ENCODE measurements around the gene GNRH2. TPM values are rescaled to one million over a fixed set of nuclear protein-coding genes. Genes with fewer than 3 reads are reported as not detected.

Gene GNRH2
- total RNA-seq, 4 donors from 2014 or later: 2.3 TPM; not detected in 3

GRCh38 chr20:3032624-3033023, 10.8 kb upstream of the GNRH2 start:
- no peaks in the 10 kb centered on the region for H3K9me3 ChIP-seq
- no peak overlapping the region for H3K27ac ChIP-seq
- intact Hi-C loops (cut with DNase I; ENCODE audit: low total_unique reads): no loop called here
- no peak for DNase-seq
- H3K4me1 ChIP-seq: no peaks in the 10 kb centered on the region
- no peak for TF ChIP-seq CTCF (IDR thresholded peaks at IDR 0.05)
- no peak for TF ChIP-seq POLR2A (IDR thresholded peaks at IDR 0.05)
- H3K4me3 ChIP-seq: no peak overlapping the region
- H3K36me3 ChIP-seq: no peaks in the 10 kb centered on the region
- no peaks in the 10 kb centered on the region for H3K27me3 ChIP-seq

- Histone ChIP-seq H3K27ac (no peak overlapping the region), H3K36me3 (no peaks in the 10 kb centered on the region), H3K4me3 (no peak overlapping the region), H3K9me3 (no peaks in the 10 kb centered on the region), H3K27me3 (no peaks in the 10 kb centered on the region), H3K4me1 (no peaks in the 10 kb centered on the region)
- DNase-seq: no peak
- intact Hi-C loops (cut with DNase I; ENCODE audit: low total_unique reads): no loop called here
- TF ChIP-seq POLR2A (IDR thresholded peaks at IDR 0.05) (no peak), CTCF (IDR thresholded peaks at IDR 0.05) (no peak)
Observed at GRCh38 chr20:3037654-3038053, 5.8 kb upstream of the GNRH2 start.

DNA sequence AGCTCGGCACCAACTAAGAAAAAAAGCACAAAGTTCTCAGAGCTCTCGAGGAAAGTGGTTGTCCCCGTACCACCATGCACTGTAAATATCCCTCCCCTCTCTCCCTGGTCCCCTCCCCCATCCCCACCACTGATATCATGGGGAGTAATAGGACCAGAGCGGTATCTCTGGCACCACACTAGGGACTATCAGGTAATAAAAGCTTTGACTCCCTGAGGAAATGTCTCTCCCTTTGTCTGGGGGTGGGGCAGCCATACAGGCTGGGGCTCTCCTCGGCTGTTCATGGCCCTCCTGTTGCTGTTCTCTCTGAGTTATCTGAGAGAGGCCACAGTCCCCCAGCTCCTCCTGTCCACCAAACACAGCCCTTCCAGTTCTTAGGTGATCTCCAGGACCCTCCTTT, 5.0 kb upstream of the GNRH2 start:
- intact Hi-C loops (cut with DNase I; ENCODE audit: low total_unique reads): no loop called here
- no peaks in the 10 kb centered on the region for H3K27me3 ChIP-seq
- H3K9me3 ChIP-seq: no peaks in the 10 kb centered on the region
- TF ChIP-seq POLR2A (IDR thresholded peaks at IDR 0.05): no peak
- no peak for TF ChIP-seq CTCF (IDR thresholded peaks at IDR 0.05)
- H3K36me3 ChIP-seq: no peaks in the 10 kb centered on the region
- DNase-seq: no peak
- H3K4me1 ChIP-seq: no peaks in the 10 kb centered on the region
- no peak overlapping the region for H3K4me3 ChIP-seq
- H3K27ac ChIP-seq: no peak overlapping the region

DNA sequence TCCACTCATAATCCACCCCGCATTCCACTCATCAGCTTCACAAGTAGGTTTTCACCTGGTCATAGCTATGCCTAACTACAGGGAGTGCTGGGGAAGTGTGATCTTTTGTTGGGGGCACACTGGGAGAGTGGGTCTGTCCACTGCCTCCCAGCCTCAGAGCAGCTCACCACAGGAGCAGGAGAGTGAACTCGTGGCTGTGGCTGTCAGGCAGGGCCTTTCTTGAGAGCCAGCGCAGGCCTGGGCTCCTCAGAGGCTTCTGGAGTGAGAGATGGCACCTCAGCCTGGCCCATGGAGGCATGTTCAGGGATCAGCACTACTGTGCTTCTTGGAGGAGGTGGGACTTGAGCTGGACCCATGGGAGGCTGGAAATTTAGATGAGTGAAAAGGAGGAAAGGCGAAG, 4.0 kb upstream of the GNRH2 start:
- Histone ChIP-seq H3K9me3 (no peaks in the 10 kb centered on the region), H3K4me1 (no peaks in the 10 kb centered on the region), H3K27me3 (no peaks in the 10 kb centered on the region), H3K27ac (no peak overlapping the region), H3K36me3 (no peaks in the 10 kb centered on the region), H3K4me3 (no peak overlapping the region)
- DNase-seq: no peak
- TF ChIP-seq CTCF (IDR thresholded peaks at IDR 0.05) (no peak), POLR2A (IDR thresholded peaks at IDR 0.05) (no peak)
- intact Hi-C loops (cut with DNase I; ENCODE audit: low total_unique reads): no loop called here

GRCh38 chr20:3040086-3040485, 3.3 kb upstream of the GNRH2 start:
- Histone ChIP-seq H3K9me3 (no peaks in the 10 kb centered on the region), H3K4me3 (no peak overlapping the region), H3K36me3 (no peaks in the 10 kb centered on the region), H3K27me3 (no peaks in the 10 kb centered on the region), H3K27ac (no peak overlapping the region), H3K4me1 (no peaks in the 10 kb centered on the region)
- intact Hi-C loops (cut with DNase I; ENCODE audit: low total_unique reads): no loop called here
- TF ChIP-seq POLR2A (IDR thresholded peaks at IDR 0.05) (no peak), CTCF (IDR thresholded peaks at IDR 0.05) (no peak)
- DNase-seq: no peak
